IMR-90 (cell line): ENCODE results near the gene ZFAND5. TPM values are rescaled to one million over a fixed set of nuclear protein-coding genes. Genes with fewer than 3 reads are reported as not detected.

Experiments
- ATAC-seq: fragments of 200-7000 bp; cut with Tn5 transposase; 2 replicates; pipeline ENCODE4 v1.9.1; 2020; ENCODE audit warnings: low read depth, mild to moderate bottlenecking, moderate library complexity
- BruUV-seq: library from RNA; stranded (reverse); fragments of 400-500 nt; replicated peaks from 2 replicates; lab custom pipeline; 2021; lab: Mats Ljungman, UMichigan
- CTCF ChIA-PET: fragments of 300-600 bp; formaldehyde crosslinking; extraction: SDS; loops from one replicate; lab custom pipeline; 2021; ENCODE audit warnings: antibody characterized with exemption; lab: Yijun Ruan, JAX
- POLR2A ChIA-PET: fragments of 300-600 bp; sonication (Branson Sonifier 250); formaldehyde crosslinking; loops from one replicate; lab custom pipeline; 2022; ENCODE audit warnings: antibody characterized with exemption; ENCODE audit not compliant: unreplicated experiment; lab: Charles Lee
- DNase-seq: peaks from one replicate; pipeline ENCODE4 v3.0.0; 2013
- H2AFZ ChIP-seq: replicated peaks from 2 replicates; pipeline ENCODE3; 2013; ENCODE audit warnings: low read length, mild to moderate bottlenecking; ENCODE audit not compliant: poor library complexity
- H2AK5ac ChIP-seq: 2 replicates; pipeline ENCODE4 v1.6.1; 2013; ENCODE audit warnings: low read depth, low read length, inconsistent platforms
- H2AK9ac ChIP-seq: replicated peaks from 2 replicates; pipeline ENCODE3; 2013; ENCODE audit warnings: mild to moderate bottlenecking, low read depth, low read length, moderate library complexity; ENCODE audit not compliant: poor library complexity
- H2BK120ac ChIP-seq: 2 replicates; pipeline ENCODE4 v1.6.1; 2013; ENCODE audit warnings: low read depth, low read length, inconsistent platforms
- H2BK15ac ChIP-seq: 3 replicates; pipeline ENCODE4 v1.6.1; 2013; ENCODE audit warnings: low read depth, low read length, inconsistent platforms
- H2BK20ac ChIP-seq: 2 replicates; pipeline ENCODE4 v1.6.1; 2013; ENCODE audit warnings: low read depth, mild to moderate bottlenecking, inconsistent platforms, low read length, moderate library complexity
- H2BK5ac ChIP-seq: 2 replicates; pipeline ENCODE4 v1.6.1; 2013; ENCODE audit warnings: mild to moderate bottlenecking, low read depth, low read length, inconsistent platforms; ENCODE audit not compliant: poor library complexity, severe bottlenecking
- H3K14ac ChIP-seq: replicated peaks from 2 replicates; pipeline ENCODE4 v1.6.1; 2013; ENCODE audit warnings: low read depth, low read length, inconsistent platforms
- H3K18ac ChIP-seq: 2 replicates; pipeline ENCODE4 v1.6.1; 2013; ENCODE audit warnings: low read depth, low read length, control low read depth
- H3K23ac ChIP-seq: 2 replicates; pipeline ENCODE4 v1.6.1; 2013; ENCODE audit warnings: low read depth, low read length, inconsistent platforms
- H3K27ac ChIP-seq: 2 replicates; pipeline ENCODE4 v1.5.1; 2013; ENCODE audit warnings: mild to moderate bottlenecking, control low read depth, low read length; ENCODE audit not compliant: insufficient read depth
- H3K27me3 ChIP-seq: 2 replicates; pipeline ENCODE4 v1.6.1; 2013; ENCODE audit warnings: low read length; ENCODE audit not compliant: control insufficient read depth, insufficient read depth
- H3K36me3 ChIP-seq: 2 replicates; pipeline ENCODE4 v1.6.1; 2013; ENCODE audit warnings: low read length, mixed read lengths; ENCODE audit not compliant: control insufficient read depth, insufficient read depth
- H3K4ac ChIP-seq: 2 replicates; pipeline ENCODE4 v1.6.1; 2013; ENCODE audit warnings: low read depth, low read length, inconsistent platforms
- H3K4me1 ChIP-seq: 2 replicates; pipeline ENCODE4 v1.6.1; 2013; ENCODE audit warnings: low read length, mixed read lengths; ENCODE audit not compliant: control insufficient read depth, insufficient read depth
- H3K4me2 ChIP-seq: 2 replicates; pipeline ENCODE4 v1.6.1; 2013; ENCODE audit warnings: low read depth, mild to moderate bottlenecking, control low read depth, low read length, moderate library complexity
- H3K4me3 ChIP-seq: 2 replicates; pipeline ENCODE4 v1.5.1; 2013; ENCODE audit warnings: low read depth, mild to moderate bottlenecking, control low read depth, low read length, moderate library complexity; ENCODE audit not compliant: insufficient read depth
- H3K56ac ChIP-seq: 2 replicates; pipeline ENCODE4 v1.6.1; 2013; ENCODE audit warnings: low read length, inconsistent platforms; ENCODE audit not compliant: insufficient read depth; ENCODE audit errors: extremely low read depth
- H3K79me1 ChIP-seq, 2 experiments: 2 replicates each; pipeline ENCODE4 v1.6.1; 2013; ENCODE audit warnings: low read length in 2 of 2, inconsistent platforms in 1 of 2, low read depth in 1 of 2
- H3K9ac ChIP-seq: 2 replicates; pipeline ENCODE4 v1.6.1; 2013; ENCODE audit warnings: low read depth, low read length, control low read depth
- H3K9me1 ChIP-seq: 2 replicates; pipeline ENCODE4 v1.6.1; 2013; ENCODE audit warnings: low read length, inconsistent platforms; ENCODE audit not compliant: insufficient read depth
- H3K9me3 ChIP-seq: 2 replicates; pipeline ENCODE4 v1.6.1; 2013; ENCODE audit warnings: low read length; ENCODE audit not compliant: control insufficient read depth, insufficient read depth
- H4K20me1 ChIP-seq: 2 replicates; pipeline ENCODE4 v1.6.1; 2013; ENCODE audit warnings: low read length, inconsistent platforms; ENCODE audit not compliant: insufficient read depth
- H4K5ac ChIP-seq: 2 replicates; pipeline ENCODE4 v1.6.1; 2013; ENCODE audit warnings: mild to moderate bottlenecking, low read depth, low read length, control low read depth
- H4K8ac ChIP-seq, 2 experiments: 2 replicates each; pipeline ENCODE4 v1.6.1; 2013; ENCODE audit warnings: low read depth in 2 of 2, low read length in 2 of 2, control low read depth in 1 of 2, inconsistent platforms in 1 of 2
- H4K91ac ChIP-seq: 2 replicates; pipeline ENCODE4 v1.6.1; 2013; ENCODE audit warnings: low read depth, low read length, inconsistent platforms; ENCODE audit not compliant: insufficient read depth
- BHLHE40 ChIP-seq: fragments of 150-350 bp; IDR thresholded peaks from 2 replicates; pipeline ENCODE4 v1.6.1; 2016; ENCODE audit warnings: mild to moderate bottlenecking, low read depth, low read length
- CEBPB ChIP-seq: IDR thresholded peaks from 2 replicates; pipeline ENCODE4 v1.6.1; 2012; ENCODE audit warnings: low read depth, low read length, improper control_type of control experiment
- CHD1 ChIP-seq: IDR thresholded peaks from 2 replicates; pipeline ENCODE4 v1.6.1; 2012; ENCODE audit warnings: low read depth, low read length, improper control_type of control experiment
- CTCF ChIP-seq: conservative IDR thresholded peaks from 2 replicates; pipeline ENCODE4 v1.5.1; 2012; ENCODE audit warnings: mild to moderate bottlenecking, low read depth, low read length, improper control_type of control experiment
- FOS ChIP-seq: fragments of 150-350 bp; IDR thresholded peaks from 2 replicates; pipeline ENCODE4 v1.6.1; 2016; ENCODE audit warnings: low read depth, low read length
- MAFK ChIP-seq: IDR thresholded peaks from 2 replicates; pipeline ENCODE4 v1.6.1; 2012; ENCODE audit warnings: low read depth, low read length, improper control_type of control experiment
- MAZ ChIP-seq: IDR thresholded peaks from 2 replicates; pipeline ENCODE4 v1.6.1; 2012; ENCODE audit warnings: low read depth, mild to moderate bottlenecking, low read length, improper control_type of control experiment, moderate library complexity, borderline replicate concordance
- NFE2L2 ChIP-seq: fragments of 150-350 bp; IDR thresholded peaks from 2 replicates; pipeline ENCODE4 v1.6.1; 2016; ENCODE audit warnings: low read depth, mild to moderate bottlenecking, low read length
- POLR2A ChIP-seq: IDR thresholded peaks from 2 replicates; pipeline ENCODE4 v1.6.1; 2012; ENCODE audit warnings: mild to moderate bottlenecking, low read depth, low read length
- RAD21 ChIP-seq: IDR thresholded peaks from 2 replicates; pipeline ENCODE4 v1.6.1; 2012; ENCODE audit warnings: low read length, improper control_type of control experiment
- RCOR1 ChIP-seq: IDR thresholded peaks from 2 replicates; pipeline ENCODE4 v1.6.1; 2012; ENCODE audit warnings: mild to moderate bottlenecking, low read length, improper control_type of control experiment; ENCODE audit not compliant: insufficient replicate concordance
- RFX5 ChIP-seq: IDR thresholded peaks from 2 replicates; pipeline ENCODE4 v1.8.0; 2012; ENCODE audit warnings: low read depth, mild to moderate bottlenecking, low read length, moderate library complexity
- SMC3 ChIP-seq: fragments of 150-350 bp; IDR thresholded peaks from 2 replicates; pipeline ENCODE4 v1.6.1; 2016; ENCODE audit warnings: low read depth, mild to moderate bottlenecking, antibody characterized with exemption, low read length, moderate library complexity
- USF2 ChIP-seq: fragments of 150-350 bp; IDR thresholded peaks from 2 replicates; pipeline ENCODE4 v1.6.1; 2017; ENCODE audit warnings: mild to moderate bottlenecking, antibody characterized with exemption, low read length, low read depth
- WGBS, 2 experiments: methylation state at CpG; one replicate each; pipeline versions ENCODE4 v1.1.5 to v1.1.7; 2013; ENCODE audit warnings: missing lambda C conversion rate in 2 of 2; ENCODE audit not compliant: insufficient read length in 1 of 2; ENCODE audit errors: extremely low coverage in 2 of 2; 5-methylcytosine and 5-hydroxymethylcytosine counted together
- dilution Hi-C: fragments of 300-500 bp; cut with HindIII; formaldehyde crosslinking; loops from one replicate; pipeline ENCODE4 v1.14.3; 2018; ENCODE audit warnings: low sequenced_read_pairs; ENCODE audit not compliant: unreplicated experiment
- in situ Hi-C: fragments of 300-500 bp; cut with MboI; formaldehyde crosslinking; loops from 3 replicates; pipeline ENCODE4 v1.14.3; 2019; ENCODE audit warnings: low sequenced_read_pairs, inconsistent platforms, mixed read lengths
- intact Hi-C: fragments of 100-400 bp; cut with micrococcal nuclease; formaldehyde crosslinking; loops from 2 replicates; pipeline ENCODE4 v1.10.0; 2022
- polyA plus RNA-seq, 3 experiments: library from polyadenylated mRNA; depleted of rRNA; stranded (reverse); fragments of >200 nt; gene quantifications; 2 replicates each; pipeline ENCODE4 v1.2.3, GENCODE V29; 2012; ENCODE audit warnings: low replicate concordance in 1 of 3
- total RNA-seq: library from RNA; depleted of rRNA; stranded (reverse); fragments of >200 nt; gene quantifications from 2 replicates; pipeline ENCODE4 v1.2.3, GENCODE V29; 2012
- TF ChIP-seq, protein P1 (sequence below): fragments of 150-350 bp; IDR thresholded peaks from 2 replicates; pipeline ENCODE4 v1.6.1; 2016; ENCODE audit warnings: low read depth, mild to moderate bottlenecking, low read length, moderate library complexity, borderline replicate concordance

ZFAND5 gene
- total and polyA plus RNA-seq, 2 of the 4 experiments (the other 2 are of a cell fraction): 35.8 to 85.2 TPM

DNA sequence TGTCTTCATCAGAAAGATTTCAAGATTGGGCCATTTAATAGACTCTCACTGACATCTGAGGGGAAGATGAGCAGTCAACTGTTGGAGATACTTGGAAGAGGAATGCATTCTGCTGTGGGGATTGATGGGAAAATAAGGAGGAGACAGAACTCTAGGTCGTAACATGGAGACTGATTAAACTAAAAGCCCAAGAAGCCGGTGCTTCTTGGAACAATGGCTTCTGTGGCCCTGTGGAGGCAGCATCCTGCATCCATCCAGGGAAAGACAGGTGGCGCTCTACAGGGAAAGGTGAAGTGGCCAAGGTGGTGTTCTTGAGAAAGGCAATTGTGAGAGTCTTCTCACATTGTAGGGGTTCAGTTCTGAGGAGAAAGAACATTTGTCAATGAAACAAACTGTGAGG is 31.3 kb downstream of the ZFAND5 start:
- DNase-seq (no peak), ATAC-seq (no peak)
- H2AK5ac ChIP-seq: no peak overlapping the region
- H3K27ac ChIP-seq: no peak overlapping the region
- no peak overlapping the region for H3K4ac ChIP-seq
- H3K23ac ChIP-seq: no peak overlapping the region
- H3K4me1 ChIP-seq: no peaks in the 10 kb centered on the region
- no peak overlapping the region for H3K4me3 ChIP-seq
- no peak overlapping the region for H4K91ac ChIP-seq
- TF ChIP-seq FOS: no peak
- no peak for TF ChIP-seq MAFK
- TF ChIP-seq RCOR1: no peak
- TF ChIP-seq, protein P1, sequence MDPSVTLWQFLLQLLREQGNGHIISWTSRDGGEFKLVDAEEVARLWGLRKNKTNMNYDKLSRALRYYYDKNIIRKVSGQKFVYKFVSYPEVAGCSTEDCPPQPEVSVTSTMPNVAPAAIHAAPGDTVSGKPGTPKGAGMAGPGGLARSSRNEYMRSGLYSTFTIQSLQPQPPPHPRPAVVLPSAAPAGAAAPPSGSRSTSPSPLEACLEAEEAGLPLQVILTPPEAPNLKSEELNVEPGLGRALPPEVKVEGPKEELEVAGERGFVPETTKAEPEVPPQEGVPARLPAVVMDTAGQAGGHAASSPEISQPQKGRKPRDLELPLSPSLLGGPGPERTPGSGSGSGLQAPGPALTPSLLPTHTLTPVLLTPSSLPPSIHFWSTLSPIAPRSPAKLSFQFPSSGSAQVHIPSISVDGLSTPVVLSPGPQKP: no peak
- TF ChIP-seq MAZ: no peak
- no peak for TF ChIP-seq CTCF
- TF ChIP-seq RFX5: no peak
- TF ChIP-seq CHD1: no peak
- TF ChIP-seq BHLHE40: no peak
- no peak for TF ChIP-seq RAD21
- no peak for TF ChIP-seq POLR2A
- no peak for TF ChIP-seq NFE2L2
- no peak for TF ChIP-seq USF2
- TF ChIP-seq SMC3: no peak
- no peak for TF ChIP-seq CEBPB
- H2BK15ac ChIP-seq: no peak overlapping the region
- POLR2A ChIA-PET: no interaction called here
- no peak overlapping the region for H3K56ac ChIP-seq
- no peak overlapping the region for H3K9ac ChIP-seq
- H4K20me1 ChIP-seq: no peaks in the 10 kb centered on the region
- H3K4me2 ChIP-seq: no peak overlapping the region
- intact Hi-C loops (no loop called here), dilution Hi-C loops (no loop called here), in situ Hi-C loops (no loop called here)
- peak overlapping the region; percentile 49 for H2AFZ ChIP-seq
- WGBS, 2 experiments: 47% methylated on average over 2 of the region's 3 CpGs; no CpG with 5 or more reads in 1 of the 2 experiments
- CTCF ChIA-PET: no interaction called here
- peaks cover 5% of the 10 kb centered on the region for H3K27me3 ChIP-seq
- H3K9me3 ChIP-seq: no peaks in the 10 kb centered on the region
- H3K14ac ChIP-seq: no peak overlapping the region
- no peak overlapping the region for H2BK120ac ChIP-seq
- H4K8ac ChIP-seq: no peak overlapping the region
- H3K79me1 ChIP-seq: no peaks in the 10 kb centered on the region
- H4K5ac ChIP-seq: no peak overlapping the region
- H2AK9ac ChIP-seq: no peak overlapping the region
- H3K36me3 ChIP-seq: no peaks in the 10 kb centered on the region
- no peak overlapping the region for H2BK5ac ChIP-seq
- H3K9me1 ChIP-seq: no peaks in the 10 kb centered on the region
- no peak overlapping the region for H2BK20ac ChIP-seq
- H3K18ac ChIP-seq: no peak overlapping the region
- BruUV-seq: no TSS peak
